IMR-90 (cell line): Measurements from ENCODE around the gene LYPD6. TPM values are rescaled to one million over a fixed set of nuclear protein-coding genes. Genes with fewer than 3 reads are reported as not detected.

Experiments
- ATAC-seq: fragments of 200-7000 bp; cut with Tn5 transposase; 2 replicates; pipeline ENCODE4 v1.9.1; 2020; ENCODE audit warnings: low read depth, mild to moderate bottlenecking, moderate library complexity
- BruUV-seq: library from RNA; stranded (reverse); fragments of 400-500 nt; replicated peaks from 2 replicates; lab custom pipeline; 2021; lab: Mats Ljungman, UMichigan
- CTCF ChIA-PET: fragments of 300-600 bp; formaldehyde crosslinking; extraction: SDS; loops from one replicate; lab custom pipeline; 2021; ENCODE audit warnings: antibody characterized with exemption; lab: Yijun Ruan, JAX
- POLR2A ChIA-PET: fragments of 300-600 bp; sonication (Branson Sonifier 250); formaldehyde crosslinking; loops from one replicate; lab custom pipeline; 2022; ENCODE audit warnings: antibody characterized with exemption; ENCODE audit not compliant: unreplicated experiment; lab: Charles Lee
- DNase-seq: peaks from one replicate; pipeline ENCODE4 v3.0.0; 2013
- H2AFZ ChIP-seq: replicated peaks from 2 replicates; pipeline ENCODE3; 2013; ENCODE audit warnings: low read length, mild to moderate bottlenecking; ENCODE audit not compliant: poor library complexity
- H2AK5ac ChIP-seq: 2 replicates; pipeline ENCODE4 v1.6.1; 2013; ENCODE audit warnings: low read depth, low read length, inconsistent platforms
- H2AK9ac ChIP-seq: replicated peaks from 2 replicates; pipeline ENCODE3; 2013; ENCODE audit warnings: mild to moderate bottlenecking, low read depth, low read length, moderate library complexity; ENCODE audit not compliant: poor library complexity
- H2BK120ac ChIP-seq: 2 replicates; pipeline ENCODE4 v1.6.1; 2013; ENCODE audit warnings: low read depth, low read length, inconsistent platforms
- H2BK15ac ChIP-seq: 3 replicates; pipeline ENCODE4 v1.6.1; 2013; ENCODE audit warnings: low read depth, low read length, inconsistent platforms
- H2BK20ac ChIP-seq: 2 replicates; pipeline ENCODE4 v1.6.1; 2013; ENCODE audit warnings: low read depth, mild to moderate bottlenecking, inconsistent platforms, low read length, moderate library complexity
- H2BK5ac ChIP-seq: 2 replicates; pipeline ENCODE4 v1.6.1; 2013; ENCODE audit warnings: mild to moderate bottlenecking, low read depth, low read length, inconsistent platforms; ENCODE audit not compliant: poor library complexity, severe bottlenecking
- H3K14ac ChIP-seq: replicated peaks from 2 replicates; pipeline ENCODE4 v1.6.1; 2013; ENCODE audit warnings: low read depth, low read length, inconsistent platforms
- H3K18ac ChIP-seq: 2 replicates; pipeline ENCODE4 v1.6.1; 2013; ENCODE audit warnings: low read depth, low read length, control low read depth
- H3K23ac ChIP-seq: 2 replicates; pipeline ENCODE4 v1.6.1; 2013; ENCODE audit warnings: low read depth, low read length, inconsistent platforms
- H3K27ac ChIP-seq: 2 replicates; pipeline ENCODE4 v1.5.1; 2013; ENCODE audit warnings: mild to moderate bottlenecking, control low read depth, low read length; ENCODE audit not compliant: insufficient read depth
- H3K27me3 ChIP-seq: 2 replicates; pipeline ENCODE4 v1.6.1; 2013; ENCODE audit warnings: low read length; ENCODE audit not compliant: control insufficient read depth, insufficient read depth
- H3K36me3 ChIP-seq: 2 replicates; pipeline ENCODE4 v1.6.1; 2013; ENCODE audit warnings: low read length, mixed read lengths; ENCODE audit not compliant: control insufficient read depth, insufficient read depth
- H3K4ac ChIP-seq: 2 replicates; pipeline ENCODE4 v1.6.1; 2013; ENCODE audit warnings: low read depth, low read length, inconsistent platforms
- H3K4me1 ChIP-seq: 2 replicates; pipeline ENCODE4 v1.6.1; 2013; ENCODE audit warnings: low read length, mixed read lengths; ENCODE audit not compliant: control insufficient read depth, insufficient read depth
- H3K4me2 ChIP-seq: 2 replicates; pipeline ENCODE4 v1.6.1; 2013; ENCODE audit warnings: low read depth, mild to moderate bottlenecking, control low read depth, low read length, moderate library complexity
- H3K4me3 ChIP-seq: 2 replicates; pipeline ENCODE4 v1.5.1; 2013; ENCODE audit warnings: low read depth, mild to moderate bottlenecking, control low read depth, low read length, moderate library complexity; ENCODE audit not compliant: insufficient read depth
- H3K56ac ChIP-seq: 2 replicates; pipeline ENCODE4 v1.6.1; 2013; ENCODE audit warnings: low read length, inconsistent platforms; ENCODE audit not compliant: insufficient read depth; ENCODE audit errors: extremely low read depth
- H3K79me1 ChIP-seq, 2 experiments: 2 replicates each; pipeline ENCODE4 v1.6.1; 2013; ENCODE audit warnings: low read length in 2 of 2, inconsistent platforms in 1 of 2, low read depth in 1 of 2
- H3K9ac ChIP-seq: 2 replicates; pipeline ENCODE4 v1.6.1; 2013; ENCODE audit warnings: low read depth, low read length, control low read depth
- H3K9me1 ChIP-seq: 2 replicates; pipeline ENCODE4 v1.6.1; 2013; ENCODE audit warnings: low read length, inconsistent platforms; ENCODE audit not compliant: insufficient read depth
- H3K9me3 ChIP-seq: 2 replicates; pipeline ENCODE4 v1.6.1; 2013; ENCODE audit warnings: low read length; ENCODE audit not compliant: control insufficient read depth, insufficient read depth
- H4K20me1 ChIP-seq: 2 replicates; pipeline ENCODE4 v1.6.1; 2013; ENCODE audit warnings: low read length, inconsistent platforms; ENCODE audit not compliant: insufficient read depth
- H4K5ac ChIP-seq: 2 replicates; pipeline ENCODE4 v1.6.1; 2013; ENCODE audit warnings: mild to moderate bottlenecking, low read depth, low read length, control low read depth
- H4K8ac ChIP-seq, 2 experiments: 2 replicates each; pipeline ENCODE4 v1.6.1; 2013; ENCODE audit warnings: low read depth in 2 of 2, low read length in 2 of 2, control low read depth in 1 of 2, inconsistent platforms in 1 of 2
- H4K91ac ChIP-seq: 2 replicates; pipeline ENCODE4 v1.6.1; 2013; ENCODE audit warnings: low read depth, low read length, inconsistent platforms; ENCODE audit not compliant: insufficient read depth
- BHLHE40 ChIP-seq: fragments of 150-350 bp; IDR thresholded peaks from 2 replicates; pipeline ENCODE4 v1.6.1; 2016; ENCODE audit warnings: mild to moderate bottlenecking, low read depth, low read length
- CEBPB ChIP-seq: IDR thresholded peaks from 2 replicates; pipeline ENCODE4 v1.6.1; 2012; ENCODE audit warnings: low read depth, low read length, improper control_type of control experiment
- CHD1 ChIP-seq: IDR thresholded peaks from 2 replicates; pipeline ENCODE4 v1.6.1; 2012; ENCODE audit warnings: low read depth, low read length, improper control_type of control experiment
- CTCF ChIP-seq: conservative IDR thresholded peaks from 2 replicates; pipeline ENCODE4 v1.5.1; 2012; ENCODE audit warnings: mild to moderate bottlenecking, low read depth, low read length, improper control_type of control experiment
- ELK1 ChIP-seq: fragments of 150-350 bp; IDR thresholded peaks from 2 replicates; pipeline ENCODE4 v1.6.1; 2016; ENCODE audit warnings: low read depth, mild to moderate bottlenecking, low read length, moderate library complexity, borderline replicate concordance
- MAFK ChIP-seq: IDR thresholded peaks from 2 replicates; pipeline ENCODE4 v1.6.1; 2012; ENCODE audit warnings: low read depth, low read length, improper control_type of control experiment
- MAZ ChIP-seq: IDR thresholded peaks from 2 replicates; pipeline ENCODE4 v1.6.1; 2012; ENCODE audit warnings: low read depth, mild to moderate bottlenecking, low read length, improper control_type of control experiment, moderate library complexity, borderline replicate concordance
- MXI1 ChIP-seq: IDR thresholded peaks from 2 replicates; pipeline ENCODE4 v1.6.1; 2012; ENCODE audit warnings: low read depth, mild to moderate bottlenecking, low read length, moderate library complexity, borderline replicate concordance
- NFE2L2 ChIP-seq: fragments of 150-350 bp; IDR thresholded peaks from 2 replicates; pipeline ENCODE4 v1.6.1; 2016; ENCODE audit warnings: low read depth, mild to moderate bottlenecking, low read length
- POLR2A ChIP-seq: IDR thresholded peaks from 2 replicates; pipeline ENCODE4 v1.6.1; 2012; ENCODE audit warnings: mild to moderate bottlenecking, low read depth, low read length
- RCOR1 ChIP-seq: IDR thresholded peaks from 2 replicates; pipeline ENCODE4 v1.6.1; 2012; ENCODE audit warnings: mild to moderate bottlenecking, low read length, improper control_type of control experiment; ENCODE audit not compliant: insufficient replicate concordance
- RFX5 ChIP-seq: IDR thresholded peaks from 2 replicates; pipeline ENCODE4 v1.8.0; 2012; ENCODE audit warnings: low read depth, mild to moderate bottlenecking, low read length, moderate library complexity
- SMC3 ChIP-seq: fragments of 150-350 bp; IDR thresholded peaks from 2 replicates; pipeline ENCODE4 v1.6.1; 2016; ENCODE audit warnings: low read depth, mild to moderate bottlenecking, antibody characterized with exemption, low read length, moderate library complexity
- dilution Hi-C: fragments of 300-500 bp; cut with HindIII; formaldehyde crosslinking; loops from one replicate; pipeline ENCODE4 v1.14.3; 2018; ENCODE audit warnings: low sequenced_read_pairs; ENCODE audit not compliant: unreplicated experiment
- in situ Hi-C: fragments of 300-500 bp; cut with MboI; formaldehyde crosslinking; loops from 3 replicates; pipeline ENCODE4 v1.14.3; 2019; ENCODE audit warnings: low sequenced_read_pairs, inconsistent platforms, mixed read lengths
- intact Hi-C: fragments of 100-400 bp; cut with micrococcal nuclease; formaldehyde crosslinking; loops from 2 replicates; pipeline ENCODE4 v1.10.0; 2022
- polyA plus RNA-seq, 3 experiments: library from polyadenylated mRNA; depleted of rRNA; stranded (reverse); fragments of >200 nt; gene quantifications; 2 replicates each; pipeline ENCODE4 v1.2.3, GENCODE V29; 2012; ENCODE audit warnings: low replicate concordance in 1 of 3
- total RNA-seq: library from RNA; depleted of rRNA; stranded (reverse); fragments of >200 nt; gene quantifications from 2 replicates; pipeline ENCODE4 v1.2.3, GENCODE V29; 2012
- TF ChIP-seq, protein P1 (sequence below): fragments of 150-350 bp; IDR thresholded peaks from 2 replicates; pipeline ENCODE4 v1.6.1; 2017; ENCODE audit warnings: mild to moderate bottlenecking, antibody characterized with exemption, low read length, low read depth

Gene LYPD6
- total and polyA plus RNA-seq, 2 of the 4 experiments (the other 2 are of a cell fraction) = 0.87 to 0.90 TPM

- dilution Hi-C loops = no loop called here
- POLR2A ChIA-PET = interaction anchor here (0.6 kb wide), 1 partner anchor 12 kb away, joined by 10 read pairs; no protein-coding TSS in a partner anchor
Measured at GRCh38 chr2:149364839-149365238, 34.5 kb downstream of the LYPD6 start.

More at GRCh38 chr2:149364839-149365238, 34.5 kb downstream of the LYPD6 start:
- CTCF ChIA-PET = no interaction called here
- Histone ChIP-seq H3K14ac (no peak overlapping the region), H3K4me1 (no peaks in the 10 kb centered on the region), H2AFZ (no peak overlapping the region), H3K36me3 (no peaks in the 10 kb centered on the region), H3K4ac (no peak overlapping the region), H3K79me1 (no peaks in the 10 kb centered on the region), H3K4me3 (no peak overlapping the region), H4K91ac (no peak overlapping the region), H3K9me1 (no peaks in the 10 kb centered on the region), H3K9me3 (no peaks in the 10 kb centered on the region), H3K23ac (no peak overlapping the region), H3K56ac (no peak overlapping the region), H2BK15ac (no peak overlapping the region), H2AK5ac (no peak overlapping the region), H2BK120ac (no peak overlapping the region), H4K8ac (no peak overlapping the region), H4K20me1 (no peaks in the 10 kb centered on the region), H2BK20ac (no peak overlapping the region), H3K18ac (no peak overlapping the region), H3K27me3 (no peaks in the 10 kb centered on the region), H2BK5ac (no peak overlapping the region), H3K9ac (no peak overlapping the region), H2AK9ac (no peak overlapping the region), H4K5ac (no peak overlapping the region), H3K27ac (no peak overlapping the region), H3K4me2 (no peak overlapping the region)
- ATAC-seq (no peak), DNase-seq (no peak)
- no TSS peak for BruUV-seq
- no peak for TF ChIP-seq ELK1
- TF ChIP-seq RFX5 = no peak
- TF ChIP-seq SMC3 = no peak
- no peak for TF ChIP-seq NFE2L2
- TF ChIP-seq CEBPB = no peak
- TF ChIP-seq MAFK = no peak
- no peak for TF ChIP-seq MAZ
- TF ChIP-seq MXI1 = no peak
- TF ChIP-seq CHD1 = no peak
- TF ChIP-seq POLR2A = no peak
- TF ChIP-seq, protein P1, sequence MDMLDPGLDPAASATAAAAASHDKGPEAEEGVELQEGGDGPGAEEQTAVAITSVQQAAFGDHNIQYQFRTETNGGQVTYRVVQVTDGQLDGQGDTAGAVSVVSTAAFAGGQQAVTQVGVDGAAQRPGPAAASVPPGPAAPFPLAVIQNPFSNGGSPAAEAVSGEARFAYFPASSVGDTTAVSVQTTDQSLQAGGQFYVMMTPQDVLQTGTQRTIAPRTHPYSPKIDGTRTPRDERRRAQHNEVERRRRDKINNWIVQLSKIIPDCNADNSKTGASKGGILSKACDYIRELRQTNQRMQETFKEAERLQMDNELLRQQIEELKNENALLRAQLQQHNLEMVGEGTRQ = no peak
- TF ChIP-seq RCOR1 = no peak
- no peak for TF ChIP-seq CTCF
- TF ChIP-seq BHLHE40 = no peak
- intact Hi-C loops = no loop called here
- in situ Hi-C loops = no loop called here
